GM19452 (cell line): Measurements from ENCODE around the gene KCNA1.
"Not testable (repeated sequence)": the region's sequence is repeated elsewhere in the genome, so short reads cannot be mapped to it uniquely, and the experiment has no call there.

Experiments used
- ATAC-seq: cut with Tn5 transposase; IDR thresholded peaks from one replicate; pipeline ENCODE4 v1.9.1; 2021; ENCODE audit not compliant: unreplicated experiment

KCNA1 gene

GRCh38 chr12:4909734-4910501, at the start of gene KCNA1:
Gene KCNA1 (plus strand): TSS chr12:4909905. CDS start chr12:4911379, 1,474 bp downstream.
- no peak for ATAC-seq

DNA sequence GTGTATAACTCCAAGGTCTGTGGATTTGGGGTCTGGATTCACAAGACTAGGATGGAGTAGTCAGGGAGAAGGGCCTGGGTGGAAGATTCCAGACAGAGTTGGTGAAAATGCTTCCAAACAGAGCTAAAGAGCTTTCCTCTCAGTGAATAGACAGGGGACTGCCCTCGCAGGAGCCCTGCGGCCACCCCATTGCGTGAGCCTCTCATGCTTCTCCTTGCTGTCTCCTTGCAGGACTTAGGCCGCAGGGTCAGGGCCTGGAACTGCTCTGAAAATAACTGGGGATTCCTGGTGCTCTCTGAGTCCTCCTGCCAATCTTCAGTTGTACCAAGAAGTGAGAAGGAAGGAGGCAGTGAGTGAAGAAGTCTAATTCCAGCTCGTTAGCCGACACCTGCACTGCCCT, 49.0 kb upstream of the KCNA1 start:
- no peak for ATAC-seq

GRCh38 chr12:4862809-4863208, 46.9 kb upstream of the KCNA1 start:
- ATAC-seq = no peak

GRCh38 chr12:4864575-4864974, 45.1 kb upstream of the KCNA1 start:
- no peak for ATAC-seq

DNA sequence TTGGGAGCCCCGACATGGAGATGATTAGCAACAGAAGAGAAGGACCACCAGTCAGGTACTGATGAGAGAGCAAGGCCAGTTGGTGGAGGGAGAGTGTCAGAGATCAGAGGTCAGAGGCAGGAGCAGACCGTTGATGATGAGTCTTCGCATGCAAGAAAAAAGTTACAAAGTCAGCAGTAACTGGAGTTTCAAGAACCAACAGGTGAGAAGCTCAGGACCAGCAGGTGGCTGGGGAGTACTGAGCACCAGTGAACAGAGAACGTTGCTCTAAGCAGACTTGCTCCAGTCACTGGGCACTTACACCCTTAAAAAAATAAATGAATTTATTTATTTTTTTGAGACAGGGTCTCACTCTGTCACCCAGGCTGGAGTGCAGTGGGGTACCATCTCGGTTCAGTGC, 44.5 kb upstream of the KCNA1 start:
- no peak for ATAC-seq

DNA sequence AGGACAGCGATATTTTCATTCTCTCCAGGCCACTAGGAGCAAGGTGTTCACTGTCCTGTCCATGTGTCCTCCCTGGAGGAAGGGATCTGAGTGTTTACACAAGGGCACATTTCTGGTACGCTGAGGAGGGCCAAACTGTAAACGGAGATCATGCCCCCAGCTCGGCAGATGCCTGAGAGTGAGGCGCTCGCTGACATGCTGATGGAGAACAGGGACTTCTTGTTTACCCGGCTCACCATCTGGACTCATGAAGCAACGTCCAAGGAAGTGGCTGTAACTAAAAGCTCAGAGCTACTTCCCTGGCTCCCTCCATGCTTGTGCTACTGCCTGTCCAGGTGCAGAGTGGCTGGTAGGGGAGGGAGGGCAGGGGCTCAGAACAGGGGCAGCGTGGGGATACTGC, 43.4 kb upstream of the KCNA1 start:
- no peak for ATAC-seq

DNA sequence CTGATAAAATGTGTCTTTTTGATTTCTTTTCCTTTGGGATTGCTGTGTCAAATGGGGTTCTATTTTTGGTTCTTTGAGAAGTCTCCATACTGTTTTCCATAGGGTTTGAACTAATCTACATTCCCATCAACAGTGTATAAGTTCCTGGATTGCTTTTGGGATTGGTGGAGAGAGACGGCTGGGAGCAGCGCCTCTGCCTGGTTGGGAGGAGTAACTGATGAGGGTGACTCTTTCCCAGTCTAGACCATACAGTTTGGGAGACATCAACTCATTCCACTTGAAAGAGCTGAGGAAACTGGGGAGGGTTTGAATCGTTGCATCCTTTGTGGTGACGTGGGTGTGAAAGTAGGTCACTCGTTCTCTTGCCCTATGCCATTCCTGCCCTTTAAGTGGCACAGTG, 42.3 kb upstream of the KCNA1 start:
- ATAC-seq = no peak

DNA sequence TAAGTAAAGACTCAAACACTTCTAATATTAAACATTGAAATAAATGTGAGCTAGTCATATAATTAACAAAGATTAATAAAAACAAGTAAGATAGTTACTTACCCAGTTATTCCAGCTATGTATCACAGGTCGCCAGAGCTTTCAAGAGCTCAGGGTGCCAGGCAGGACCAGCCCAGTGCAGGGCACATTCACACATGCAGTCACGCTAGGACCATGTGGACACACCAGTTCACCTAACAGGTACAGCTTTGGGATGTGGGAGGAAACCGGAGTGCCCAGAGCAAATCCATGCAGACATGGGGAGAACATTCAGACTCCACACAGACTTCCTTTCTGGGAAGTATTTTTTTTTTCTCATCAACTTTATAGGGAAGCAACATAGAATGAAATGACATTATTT, 39.3 kb upstream of the KCNA1 start:
- no peak for ATAC-seq

DNA sequence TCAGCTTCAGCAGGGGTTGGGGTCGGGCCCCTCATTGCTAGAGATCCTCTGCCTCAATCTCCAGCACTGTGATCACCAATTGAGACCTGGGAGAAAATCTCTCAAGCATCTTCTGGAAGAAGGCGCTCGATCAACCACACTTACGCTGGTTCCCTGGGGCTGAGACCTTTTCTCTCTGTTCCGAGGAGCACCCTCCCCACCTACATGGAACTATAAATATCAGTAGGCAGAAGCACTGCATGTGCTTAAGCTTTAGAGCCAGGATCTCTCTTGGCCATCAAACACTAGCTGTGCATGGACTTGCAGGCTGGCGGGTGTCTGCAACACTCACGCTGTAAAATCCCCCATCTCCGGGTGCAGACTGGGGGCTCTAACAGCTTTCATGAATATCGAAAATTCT, 38.2 kb upstream of the KCNA1 start:
- no peak for ATAC-seq

- ATAC-seq = no peak
These were observed 35.8 kb upstream of the KCNA1 start for GRCh38 chr12:4873947-4874346.

DNA sequence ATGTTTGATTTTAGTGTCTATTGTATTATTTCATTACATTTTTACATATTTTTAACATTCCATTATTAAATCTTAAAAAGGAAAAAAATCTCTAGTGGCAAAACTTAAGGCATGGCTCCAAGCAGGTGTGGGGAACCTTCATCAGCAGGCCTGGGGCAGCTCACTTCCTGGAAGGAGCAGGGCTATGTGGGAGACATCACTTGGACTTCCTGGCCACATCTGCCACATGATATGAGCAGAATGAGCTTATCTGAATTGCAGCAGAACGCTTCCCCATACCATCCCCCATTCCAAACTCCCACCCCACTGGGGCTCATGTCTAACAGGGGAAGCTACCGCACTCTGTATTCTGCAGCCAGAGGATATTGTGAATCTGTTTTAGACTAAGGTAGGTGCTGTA, 35.0 kb upstream of the KCNA1 start:
- ATAC-seq = no peak

DNA sequence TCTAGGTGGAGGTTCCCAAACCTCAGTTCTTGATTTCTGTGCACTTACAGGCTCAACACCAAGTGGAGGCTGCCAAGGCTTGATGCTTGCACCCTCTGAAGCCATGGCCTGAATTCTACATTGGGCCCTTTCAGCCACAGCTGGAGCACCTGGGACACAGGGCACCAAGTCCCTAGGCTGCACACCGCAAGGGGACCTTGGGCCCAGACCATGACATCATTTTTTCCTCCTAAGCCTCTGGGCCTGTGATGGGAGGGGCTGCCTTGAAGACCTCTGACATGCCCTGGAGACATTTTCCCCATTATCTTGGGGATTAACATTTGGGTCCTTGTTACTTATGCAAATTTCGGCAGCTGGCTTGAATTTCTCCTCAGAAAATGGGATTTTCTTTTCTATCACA, 30.2 kb upstream of the KCNA1 start:
- ATAC-seq = not testable (repeated sequence)

- ATAC-seq = no peak
These were observed 28.2 kb upstream of the KCNA1 start for GRCh38 chr12:4881266-4882064.

- ATAC-seq = no peak
These were observed 17.8 kb upstream of the KCNA1 start for GRCh38 chr12:4891866-4892265.

DNA sequence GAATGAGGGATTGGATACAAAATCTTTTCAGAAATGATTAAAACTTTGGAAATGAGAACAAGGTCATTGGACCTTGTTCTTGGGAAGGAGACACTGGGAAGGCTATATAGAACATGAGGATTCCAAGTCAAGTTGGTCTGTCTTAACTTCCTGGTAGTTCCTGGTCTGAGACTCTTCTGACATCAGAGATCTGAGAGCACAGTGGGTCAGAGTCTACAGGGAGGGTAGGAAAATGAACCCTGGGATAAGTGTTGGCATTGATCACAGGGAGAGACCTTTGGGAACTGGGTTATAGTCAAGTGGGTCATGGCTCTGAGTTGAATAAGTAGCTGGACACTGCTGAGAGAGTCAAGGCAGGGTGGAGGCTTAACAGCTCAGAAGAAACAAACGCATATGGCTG, 17.3 kb upstream of the KCNA1 start:
- no peak for ATAC-seq

GRCh38 chr12:4894019-4894418, 15.7 kb upstream of the KCNA1 start:
- no peak for ATAC-seq

DNA sequence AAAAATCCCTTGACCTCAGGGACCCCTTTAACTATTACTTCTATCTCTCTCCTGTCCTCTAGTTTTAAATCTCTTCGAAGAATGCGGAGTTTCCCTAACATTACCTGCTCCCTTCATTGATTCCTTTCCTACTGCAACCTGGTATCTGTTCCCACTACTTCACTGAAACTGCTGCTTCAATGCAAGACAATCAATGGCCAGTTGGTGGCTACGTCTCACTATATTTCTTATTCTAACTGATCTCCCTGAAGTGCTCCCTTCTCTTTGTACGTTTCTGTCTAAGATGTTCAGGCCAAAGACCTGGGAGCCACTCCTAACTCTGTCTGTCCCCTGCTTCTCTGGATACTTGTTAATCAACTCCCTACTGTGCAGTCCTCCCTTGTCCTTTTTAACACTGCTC, 10.3 kb upstream of the KCNA1 start:
- ATAC-seq = no peak

DNA sequence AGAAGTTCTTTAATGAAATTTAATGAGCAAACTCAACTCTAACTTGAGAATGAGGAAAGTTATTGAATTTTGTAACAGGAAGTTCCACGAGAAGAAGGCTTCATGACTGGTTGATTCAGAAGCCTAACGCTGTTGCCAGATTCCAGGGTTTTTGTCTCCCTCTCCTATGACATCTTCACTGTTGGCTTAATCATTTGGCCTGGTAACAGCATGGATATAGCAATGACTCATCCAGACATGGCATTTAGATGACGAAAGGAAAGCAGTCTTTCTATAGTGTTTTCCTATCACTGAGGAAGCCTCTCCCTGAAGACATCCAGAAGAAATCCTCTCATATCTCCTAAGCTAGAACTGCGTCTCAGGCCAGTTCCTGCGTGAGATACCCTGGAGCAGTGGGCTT, 9.4 kb upstream of the KCNA1 start:
- ATAC-seq = no peak

GRCh38 chr12:4905316-4905715, 4.4 kb upstream of the KCNA1 start:
- no peak for ATAC-seq

DNA sequence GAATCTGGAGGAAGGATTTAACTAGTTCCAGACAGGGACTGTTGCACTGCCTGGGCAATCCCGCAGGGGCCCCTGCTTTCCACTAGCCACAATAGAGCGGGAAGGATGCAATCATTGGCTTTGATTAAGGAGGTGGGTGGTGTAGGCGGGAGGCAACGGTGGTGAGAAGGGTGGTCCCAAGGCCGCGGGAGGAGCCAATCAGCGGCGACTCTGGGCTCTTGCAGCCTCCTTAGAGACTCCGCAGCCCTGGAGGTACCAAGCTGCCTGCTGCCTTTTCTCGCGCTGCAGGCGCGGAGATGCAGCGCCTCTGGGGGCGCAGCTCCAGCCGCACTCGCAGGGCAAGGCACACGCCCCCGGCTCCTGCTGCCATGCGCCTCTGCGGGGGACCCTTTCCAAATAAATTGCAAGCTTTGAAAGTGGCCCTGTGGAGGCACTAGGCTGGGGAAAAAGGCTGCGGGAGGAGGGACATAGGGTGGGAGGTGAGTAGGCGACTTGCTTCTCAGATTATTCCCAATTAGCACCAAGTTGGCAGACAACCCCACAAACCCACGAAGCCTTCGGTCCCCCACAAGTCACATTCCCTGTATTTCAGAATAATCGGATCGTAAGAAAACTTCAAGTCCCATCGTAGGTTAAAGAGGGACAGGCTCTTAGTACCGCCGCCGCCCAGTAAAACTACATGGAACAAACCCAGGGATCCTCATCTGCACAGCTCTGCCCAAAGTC, 858 bp upstream of the KCNA1 start:
- ATAC-seq = no peak

DNA sequence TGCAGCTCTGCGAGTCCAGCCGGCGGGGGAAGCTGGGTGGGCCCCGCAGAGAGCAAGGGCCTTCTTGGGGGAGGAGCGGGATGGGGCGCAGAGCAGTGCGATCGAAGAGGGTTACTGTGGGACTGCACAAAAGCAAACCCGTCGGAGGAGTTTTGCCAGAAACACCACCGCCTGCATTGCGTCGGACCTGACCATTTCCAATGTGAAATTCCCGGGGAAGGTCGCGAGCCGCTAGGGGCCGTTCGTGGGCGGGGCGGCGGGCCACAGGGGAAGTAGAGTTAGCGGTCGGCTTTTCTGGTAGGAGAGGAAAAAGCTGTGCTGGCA, 333 bp upstream of the KCNA1 start:
- ATAC-seq = no peak
